Activated CD4-positive, alpha-beta T cell treated with anti-CD3 and anti-CD28 coated beads for 4 hours (primary cell): Measurements from ENCODE around the gene EHHADH.
"Not testable (repeated sequence)": the region's sequence is repeated elsewhere in the genome, so short reads cannot be mapped to it uniquely, and the experiment has no call there.

Experiments
- DNase-seq, 2 donors: peaks; one replicate each; pipeline ENCODE4 v3.0.0-alpha.2; 2020

The EHHADH gene

DNA sequence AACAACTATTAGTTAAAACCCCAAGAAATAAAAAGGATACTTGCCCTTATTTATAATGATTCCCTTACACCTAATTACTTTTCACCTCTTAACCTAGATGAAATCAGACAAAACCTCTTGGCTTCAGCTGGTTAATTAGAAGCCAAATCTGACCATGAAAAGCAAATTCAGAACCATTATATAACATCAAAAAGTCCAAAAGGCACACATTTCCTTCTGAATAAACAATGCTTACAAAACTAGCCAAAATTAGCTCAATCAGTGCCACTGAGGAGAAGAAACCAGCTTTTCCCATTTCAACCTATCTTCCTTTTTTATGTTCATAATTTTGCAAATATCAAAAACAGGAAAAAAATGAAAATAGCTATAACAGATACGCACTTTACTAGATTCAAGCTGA is 3.2 kb downstream of the EHHADH start:
- no peak for DNase-seq

DNA sequence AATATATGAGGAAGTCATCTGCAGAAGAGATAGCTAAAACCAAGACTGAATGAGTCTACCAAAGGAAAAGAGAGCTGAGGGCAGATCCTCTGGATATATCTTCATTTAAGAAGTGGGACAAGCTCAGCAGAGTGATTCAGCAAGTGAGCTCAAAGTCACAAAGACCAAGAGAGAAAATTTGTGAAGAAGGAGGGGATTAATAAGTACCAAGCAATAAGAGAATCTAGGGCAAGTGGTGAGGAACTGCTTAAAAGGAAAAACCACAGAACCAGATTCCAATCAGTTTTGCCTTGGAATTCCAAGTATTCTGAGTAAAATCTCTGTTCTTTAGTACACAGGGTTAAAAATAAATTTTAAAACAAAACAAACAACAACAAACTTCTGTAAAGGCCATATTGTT is 3.6 kb downstream of the EHHADH start:
- no peak for DNase-seq

DNA sequence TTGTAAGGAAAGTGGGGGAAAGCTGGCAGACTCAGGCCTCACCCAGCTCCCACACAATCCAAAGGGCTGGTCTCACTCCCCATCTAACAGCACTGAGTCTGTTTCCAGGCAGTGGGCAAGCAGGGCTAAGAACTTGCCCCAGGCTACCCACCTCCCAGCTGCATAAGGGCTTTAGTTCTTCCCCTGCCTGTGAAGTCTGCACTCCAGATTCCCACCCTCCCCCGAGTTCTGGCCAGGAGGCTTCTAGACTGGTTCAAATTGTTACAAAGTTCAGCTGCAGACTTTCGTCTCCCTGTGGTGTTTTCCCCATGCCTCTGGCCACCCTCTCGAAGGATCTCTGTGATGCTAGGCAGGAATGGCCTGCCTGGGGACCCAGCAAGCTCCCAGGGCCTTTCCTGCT is 11.2 kb downstream of the EHHADH start:
- DNase-seq = no peak

DNA sequence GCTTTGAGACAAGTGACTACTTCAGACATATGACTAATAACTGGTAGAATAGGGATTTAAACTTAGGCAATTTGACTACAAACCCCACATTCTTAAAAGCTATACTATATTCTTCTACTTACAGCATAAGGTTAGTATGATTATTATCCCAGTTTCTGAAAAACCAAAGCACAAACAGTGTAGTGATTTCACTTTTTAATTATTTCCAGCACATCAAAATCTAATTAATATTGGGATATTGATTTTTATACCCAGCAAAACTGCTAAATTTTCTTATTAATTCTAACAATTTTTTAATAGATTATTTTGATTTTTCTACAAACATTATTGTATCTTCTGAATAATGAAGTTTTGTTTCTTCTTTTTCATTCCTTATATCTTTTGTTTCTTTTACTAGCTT is 16.9 kb downstream of the EHHADH start:
- no peak for DNase-seq

DNA sequence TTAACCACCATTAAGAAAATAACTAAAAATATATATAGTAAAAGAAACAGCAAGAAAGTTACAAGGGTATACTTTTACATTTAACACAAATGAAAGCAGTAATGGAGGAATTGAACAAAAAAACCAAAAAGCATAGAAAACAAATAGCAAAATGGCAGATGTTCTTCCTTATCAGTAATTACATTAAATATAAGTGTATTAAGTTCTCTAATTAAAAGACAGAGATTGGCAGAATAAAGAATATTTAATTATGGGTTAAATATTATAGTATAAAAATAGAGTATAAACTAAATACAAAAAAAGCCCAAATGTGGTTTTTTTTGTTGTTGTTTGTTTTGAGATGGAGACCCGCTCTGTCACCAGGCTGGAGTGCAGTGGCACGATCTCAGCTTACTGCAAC is 20.5 kb downstream of the EHHADH start:
- no peak for DNase-seq

DNA sequence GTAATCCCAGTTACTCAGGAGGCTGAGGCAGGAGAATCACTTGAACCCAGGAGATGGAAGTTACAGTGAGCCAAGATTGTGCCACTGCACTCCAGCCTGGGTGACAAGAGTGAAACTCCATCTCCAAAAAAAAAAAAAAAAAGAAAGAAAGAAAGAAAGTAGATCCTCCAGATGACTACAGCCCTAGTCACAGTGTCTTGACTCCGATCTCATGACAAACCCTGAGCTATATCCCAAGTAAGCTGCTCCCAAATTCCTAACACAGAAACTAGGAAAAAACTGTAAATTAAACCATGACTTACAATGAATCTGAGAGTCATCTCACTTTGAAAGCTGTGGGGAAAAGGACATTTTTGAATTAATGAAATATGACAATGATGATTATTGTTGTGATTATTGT is 27.3 kb downstream of the EHHADH start:
- not testable (repeated sequence) for DNase-seq

DNA sequence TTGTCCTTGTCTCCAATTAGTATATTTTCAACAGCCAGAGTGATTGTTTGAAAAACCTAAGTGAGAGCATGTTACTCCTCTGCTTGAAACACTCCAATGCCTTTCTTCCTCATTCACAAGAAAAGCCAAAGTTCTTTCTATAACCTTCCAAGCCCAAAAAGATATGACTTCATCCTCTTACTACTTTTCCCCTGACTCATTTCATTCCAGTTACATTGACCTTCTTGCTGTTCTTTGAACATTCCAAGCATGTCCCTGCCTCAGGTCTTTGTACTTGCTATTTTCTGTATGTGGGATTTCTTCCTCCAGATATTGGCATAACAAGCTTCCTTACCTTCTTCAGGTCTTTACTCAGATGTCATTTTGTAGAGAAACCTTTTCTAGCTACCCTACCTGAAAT is 28.3 kb downstream of the EHHADH start:
- no peak for DNase-seq

DNA sequence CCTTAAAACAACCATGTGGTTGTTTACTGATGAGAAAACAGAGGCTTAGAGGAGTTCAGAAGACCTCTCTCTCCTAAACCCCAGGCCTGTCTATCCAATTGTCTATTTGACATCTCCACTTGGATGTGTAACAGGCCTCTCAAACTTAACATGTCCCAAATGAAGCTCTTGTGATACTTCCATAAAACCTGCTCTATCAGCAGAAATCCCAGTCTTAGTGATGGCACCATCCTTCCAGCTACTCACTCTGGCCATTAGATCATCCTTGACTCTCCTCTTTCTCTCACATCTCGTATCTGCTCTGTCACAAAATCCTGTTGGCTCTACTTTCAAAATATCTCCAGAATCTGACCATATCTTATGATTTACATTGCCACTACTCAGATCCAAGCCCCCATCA is 28.8 kb downstream of the EHHADH start:
- DNase-seq = no peak

DNA sequence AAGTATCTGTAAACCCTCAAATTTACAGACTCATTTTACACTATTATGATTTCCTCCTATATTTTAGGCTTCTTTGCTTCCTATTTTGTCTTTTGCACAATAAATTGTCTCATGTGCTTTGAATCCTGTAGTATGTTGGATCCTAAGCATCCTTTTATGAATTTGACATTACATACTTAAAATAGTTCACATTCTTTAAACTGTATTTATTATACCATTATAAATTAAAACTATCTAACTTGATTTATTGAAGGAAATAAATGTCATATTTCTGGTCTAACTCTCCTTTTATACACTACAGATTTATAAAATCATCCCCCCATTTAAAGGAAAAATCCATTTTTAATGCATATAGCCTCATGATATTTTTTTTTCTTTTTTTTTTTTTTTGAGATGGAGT is 32.6 kb downstream of the EHHADH start:
- no peak for DNase-seq

DNA sequence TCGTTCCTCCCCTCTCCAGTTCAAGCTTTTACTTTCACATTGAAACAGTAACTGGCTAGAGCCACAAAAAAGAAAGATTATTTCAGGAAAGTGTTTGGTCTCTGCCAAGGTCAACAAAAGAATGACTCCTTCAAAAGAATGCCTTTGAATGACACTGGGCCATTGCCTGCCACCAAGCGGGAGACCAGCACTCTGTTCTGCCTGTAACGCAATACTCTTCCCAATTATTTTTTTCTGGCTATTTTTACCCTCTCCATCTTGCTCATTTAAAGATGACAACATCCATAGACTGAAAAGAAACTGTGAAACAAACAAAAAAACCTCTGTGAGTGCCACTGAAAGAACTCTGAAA is 37.3 kb downstream of the EHHADH start:
- no peak for DNase-seq

DNA sequence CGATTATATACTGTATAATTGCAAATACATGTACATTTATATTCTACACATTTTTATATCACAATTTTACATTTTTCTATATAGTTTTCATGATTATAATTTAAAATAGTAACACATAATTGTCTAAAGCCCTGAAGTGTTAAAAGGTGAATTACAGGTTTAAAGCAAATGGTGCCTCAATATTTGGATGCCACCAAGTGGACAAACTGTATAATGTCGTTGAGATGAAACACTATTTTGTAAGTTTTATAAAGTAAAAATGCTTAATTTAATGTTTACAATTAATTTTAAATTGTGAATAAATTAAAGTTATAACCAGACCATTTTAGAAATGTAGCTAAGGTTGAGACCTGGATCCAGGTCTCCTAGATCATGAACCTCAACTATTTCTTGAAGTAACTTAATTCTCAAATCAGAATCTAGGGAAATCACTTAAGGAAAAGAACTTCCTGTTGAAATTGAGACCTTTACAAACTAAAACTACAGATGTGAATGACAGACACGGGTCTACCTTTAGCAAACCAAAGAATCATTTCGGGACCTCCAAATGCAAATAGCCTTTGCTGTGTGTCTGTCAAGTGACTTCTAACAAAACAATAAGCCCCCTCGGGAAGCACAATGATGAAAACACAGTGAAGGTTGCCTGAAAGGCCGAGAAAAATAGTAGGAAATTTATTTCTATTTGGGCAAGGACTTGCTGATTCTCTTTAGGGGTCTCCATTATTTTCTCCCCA is 37.8 kb downstream of the EHHADH start:
- no peak for DNase-seq

DNA sequence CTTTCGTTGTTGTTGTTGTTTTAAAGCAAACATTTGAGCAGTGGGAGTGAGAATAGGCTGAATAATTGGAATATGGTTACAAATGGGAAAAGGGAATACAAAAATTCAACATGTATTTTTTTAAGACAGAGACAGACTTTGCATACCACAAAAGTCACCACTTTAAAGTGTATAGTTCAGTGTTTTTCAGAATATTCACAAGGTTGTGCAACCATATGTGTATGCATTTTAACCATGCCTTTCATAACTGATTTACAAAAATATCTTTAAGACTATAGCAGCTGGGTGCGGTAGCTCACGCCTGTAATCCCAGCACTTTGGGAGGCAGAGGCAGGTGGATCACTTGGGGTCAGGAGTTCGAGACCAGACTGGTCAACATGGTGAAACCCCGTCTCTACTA is 41.3 kb downstream of the EHHADH start:
- DNase-seq = no peak

DNA sequence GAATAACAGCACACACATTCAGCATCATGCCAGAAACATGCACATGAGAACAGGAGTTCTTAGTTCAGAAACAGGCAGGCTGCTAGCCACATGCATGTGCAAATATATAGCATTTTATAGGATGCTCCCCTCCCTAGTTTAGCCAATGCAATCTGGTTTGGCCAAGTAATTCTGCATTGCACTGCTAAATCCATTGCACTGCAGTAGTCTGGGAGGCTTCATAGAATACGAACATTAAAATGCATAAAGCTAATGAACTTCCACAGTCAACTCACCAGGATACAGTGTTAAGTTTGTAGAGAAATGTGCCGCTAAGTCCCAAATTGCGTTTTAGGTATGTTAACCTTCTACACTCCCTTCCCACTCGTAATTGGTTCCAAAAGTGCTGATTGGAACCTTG is 41.8 kb downstream of the EHHADH start:
- DNase-seq = no peak

DNA sequence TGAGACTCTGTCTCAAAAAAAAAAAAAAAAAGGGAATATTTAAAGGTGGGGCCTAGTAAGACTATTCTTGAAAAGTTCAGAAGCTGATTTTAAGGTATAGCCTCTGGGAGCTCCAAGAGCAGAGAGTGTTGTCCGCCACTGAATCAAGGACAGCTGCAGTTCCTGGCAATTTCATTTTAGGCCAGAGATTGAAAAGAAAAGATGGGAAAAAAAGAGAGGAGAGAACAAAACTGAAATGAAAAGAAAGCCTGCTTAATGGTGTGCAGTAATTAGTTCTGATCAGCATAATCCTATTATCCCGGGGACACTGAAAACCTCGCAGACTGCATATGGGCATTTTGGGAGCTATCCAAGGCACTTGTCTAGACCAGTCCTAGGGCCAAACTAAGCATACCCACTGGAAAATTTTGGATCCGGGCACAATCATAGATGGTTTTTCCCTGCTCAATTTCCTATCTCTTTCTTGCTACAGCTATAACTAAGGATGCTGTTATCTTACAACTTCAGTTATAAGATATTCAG is 43.2 kb downstream of the EHHADH start:
- DNase-seq = no peak

DNA sequence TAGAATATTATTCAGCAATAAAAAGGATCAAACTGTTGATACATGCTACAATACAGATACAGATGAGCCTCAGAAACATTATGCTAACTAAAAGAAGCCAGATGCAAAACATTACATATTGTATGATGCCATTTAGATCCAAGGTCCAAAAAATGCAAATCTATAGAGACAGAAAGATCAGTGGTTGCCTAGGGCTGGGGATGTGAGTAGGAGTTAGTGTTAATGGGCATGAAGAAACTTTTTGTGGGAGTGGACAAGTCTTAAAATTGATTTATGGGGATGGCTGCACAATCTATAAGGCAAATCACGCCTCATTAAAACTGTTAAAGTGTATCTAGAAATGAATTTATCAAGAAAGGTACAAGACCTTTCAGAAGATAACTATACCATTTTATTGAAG is 45.0 kb downstream of the EHHADH start:
- no peak for DNase-seq

DNA sequence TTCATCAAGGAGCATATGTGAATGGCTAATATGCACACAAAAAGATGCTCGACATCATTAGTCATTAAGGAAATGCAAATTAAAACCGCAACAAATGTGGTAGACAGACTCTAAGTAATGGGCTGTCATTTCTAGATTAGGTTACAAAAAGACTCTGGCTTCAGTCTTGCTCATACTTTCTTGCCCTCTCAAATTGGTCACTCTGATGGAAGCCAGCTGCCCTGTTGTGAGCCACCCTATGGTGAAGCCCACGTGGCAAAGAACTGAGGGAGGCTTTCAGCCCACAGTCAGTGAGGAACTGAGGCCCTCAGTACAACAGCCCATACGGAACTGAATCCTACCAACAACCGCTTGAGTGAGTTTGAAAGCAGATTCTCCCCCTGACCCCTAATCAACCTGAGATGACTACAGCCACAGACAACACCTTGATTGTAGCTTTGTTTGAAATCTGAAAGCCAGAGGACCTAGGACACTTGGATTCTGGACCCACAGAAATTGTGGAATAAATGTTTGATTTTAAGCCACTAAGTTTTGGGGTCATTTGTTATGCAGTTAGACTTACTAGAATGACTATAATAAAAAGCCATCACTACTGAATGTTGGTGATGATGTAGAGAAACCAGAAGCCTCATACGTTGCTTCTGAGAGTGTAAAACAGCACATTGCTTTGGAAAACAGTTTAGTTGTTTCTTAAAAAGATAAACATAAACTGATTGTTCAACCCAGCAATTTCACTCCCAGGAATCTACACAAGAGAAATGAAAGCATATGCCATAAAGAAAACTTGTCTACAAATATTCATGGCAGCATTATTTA is 45.7 kb downstream of the EHHADH start:
- no peak for DNase-seq

DNA sequence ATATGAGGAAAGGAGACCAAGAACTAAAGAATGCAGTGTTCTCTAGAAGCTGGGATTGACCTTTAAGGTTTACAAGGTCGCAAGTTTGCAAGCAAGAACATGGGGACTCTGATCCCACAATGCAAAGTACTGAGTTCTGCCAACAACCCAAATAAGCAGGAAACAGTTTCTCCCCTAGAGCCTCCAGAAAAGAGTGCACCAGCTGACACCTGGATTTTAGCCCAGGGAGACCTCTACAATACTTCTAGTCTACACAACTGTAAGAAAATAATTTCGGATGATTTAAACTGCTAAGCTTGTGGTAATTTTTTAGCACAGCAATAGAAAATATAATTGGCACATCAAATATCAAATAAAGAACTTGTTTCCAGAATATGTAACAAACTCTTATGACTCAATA is 46.4 kb downstream of the EHHADH start:
- DNase-seq = no peak

DNA sequence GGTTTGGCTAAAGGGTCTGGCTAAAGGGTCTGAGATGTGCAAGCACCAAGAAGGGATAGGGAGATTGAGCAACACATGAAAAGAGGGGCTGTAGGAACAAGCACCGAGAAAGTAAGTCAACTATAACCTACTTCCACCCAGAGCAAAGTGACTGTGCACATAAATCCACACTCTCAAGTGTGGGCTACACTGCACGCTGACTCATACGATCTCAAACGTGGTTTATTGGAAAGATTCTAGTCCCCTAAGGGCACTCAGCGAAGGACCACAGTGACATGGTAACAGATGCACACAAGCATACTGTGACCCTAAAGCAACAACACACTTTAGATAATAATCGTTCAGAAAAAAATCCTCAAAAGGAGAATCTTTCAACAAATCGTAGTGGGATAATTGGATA is 48.0 kb downstream of the EHHADH start:
- DNase-seq = no peak

DNA sequence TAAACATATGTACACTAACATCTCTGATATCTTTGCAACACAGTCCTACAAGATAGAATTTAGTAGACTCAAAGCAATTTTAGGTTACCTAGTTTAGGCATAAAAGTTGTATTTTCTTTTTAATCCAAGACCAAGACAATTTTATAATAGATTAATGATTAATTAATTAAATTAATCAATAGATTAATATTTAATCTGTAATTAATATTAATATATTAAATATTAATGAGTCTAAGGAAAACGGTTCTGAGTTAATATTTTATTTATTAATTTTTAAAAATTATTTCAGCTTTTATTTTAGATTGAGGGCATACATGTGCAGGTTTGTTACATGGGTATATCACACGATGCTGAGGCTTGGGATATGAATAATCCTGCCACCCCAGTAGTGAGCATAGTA is 49.0 kb downstream of the EHHADH start:
- no peak for DNase-seq

DNA sequence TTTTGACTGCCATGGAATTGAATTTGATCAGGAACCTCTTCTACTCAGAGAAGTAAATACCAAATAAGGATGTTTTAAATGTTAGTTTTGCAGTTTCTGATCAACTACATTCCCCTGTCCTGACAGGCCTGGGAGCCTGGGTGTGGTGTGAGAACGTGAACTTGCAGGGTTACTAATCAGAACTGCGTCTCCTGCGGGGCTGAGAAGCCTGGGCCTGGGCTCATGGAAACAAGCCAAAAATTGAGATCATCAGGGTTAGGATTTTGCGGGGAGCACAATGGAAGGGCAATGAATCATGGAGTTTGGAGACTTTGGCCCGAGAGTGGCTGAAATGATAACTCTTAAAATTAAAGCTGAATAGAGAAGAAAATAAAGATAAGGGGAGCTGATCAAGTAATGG is 53.2 kb downstream of the EHHADH start:
- no peak for DNase-seq

DNA sequence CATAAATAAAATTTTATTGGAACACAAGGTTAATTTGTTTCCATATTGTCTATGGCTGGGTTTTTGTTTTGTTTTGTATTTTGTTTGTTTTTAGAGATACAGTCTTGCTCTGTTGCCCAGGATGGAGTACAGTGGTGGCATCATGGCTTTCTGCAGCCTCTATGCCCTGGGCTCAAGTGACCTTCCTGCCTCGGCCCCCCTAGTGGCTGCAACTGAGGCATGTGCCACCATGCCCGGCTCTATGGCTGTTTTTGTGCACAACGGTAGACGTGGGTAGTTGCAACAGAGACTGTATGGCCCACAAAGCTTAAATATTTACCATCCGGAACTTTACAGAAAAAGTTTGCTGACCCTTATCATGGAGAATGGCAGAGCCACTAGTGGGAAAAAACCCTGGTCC is 54.2 kb downstream of the EHHADH start:
- no peak for DNase-seq

DNA sequence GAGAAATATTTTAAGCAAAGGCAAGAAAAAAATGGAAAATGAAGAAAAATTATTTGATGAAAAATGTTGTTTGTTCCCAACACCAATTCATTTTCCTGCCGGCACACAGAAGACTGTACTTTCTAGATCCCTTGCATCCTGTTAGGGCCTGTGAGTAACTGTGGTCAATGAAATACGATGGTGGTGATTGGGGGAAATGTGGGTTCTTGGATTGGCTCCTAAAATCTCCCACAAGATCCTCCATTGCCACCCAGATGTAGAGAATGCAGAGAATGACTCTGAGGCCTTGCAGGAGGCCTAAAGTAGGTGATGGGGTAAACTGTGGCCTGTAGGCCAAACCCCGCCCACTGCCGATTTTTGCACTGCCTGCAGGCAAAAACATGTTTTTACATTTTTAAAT is 54.6 kb downstream of the EHHADH start:
- no peak for DNase-seq

DNA sequence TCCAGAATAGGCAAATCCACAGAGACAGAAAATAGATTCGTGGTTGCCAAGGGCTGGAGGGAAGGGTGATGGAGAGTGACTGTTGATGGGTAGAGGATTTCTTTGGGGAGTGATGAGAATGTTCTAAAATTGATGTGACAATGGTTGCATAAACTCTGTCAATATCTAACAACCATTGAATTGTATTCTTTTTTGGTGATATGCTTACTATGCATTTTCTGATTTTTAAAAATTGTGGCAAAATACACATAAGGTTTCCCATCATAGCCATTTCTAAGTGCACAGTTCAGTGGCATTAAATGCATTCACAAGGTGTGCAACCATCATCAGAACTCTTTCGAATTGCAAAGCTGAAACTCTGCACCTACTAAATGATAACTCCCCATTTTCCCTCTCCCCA is 56.8 kb downstream of the EHHADH start:
- no peak for DNase-seq

DNA sequence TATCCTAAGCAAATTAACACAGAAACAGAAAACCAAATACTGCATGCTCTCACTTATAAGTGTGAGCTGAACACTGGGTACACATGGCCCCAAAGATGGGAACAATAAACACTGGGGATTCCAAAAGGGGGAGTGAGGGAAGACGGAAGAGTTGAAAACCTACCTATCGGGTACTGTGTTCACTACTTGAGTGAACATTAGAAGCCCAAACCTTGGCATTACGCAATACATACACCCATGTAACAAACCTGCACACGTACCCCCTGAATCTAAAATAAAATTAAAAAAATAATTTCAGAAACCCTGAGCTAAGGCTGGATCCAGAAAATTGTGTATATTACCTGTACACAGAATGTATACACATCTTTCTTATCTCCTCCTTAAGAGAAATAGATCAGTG is 58.2 kb downstream of the EHHADH start:
- no peak for DNase-seq

DNA sequence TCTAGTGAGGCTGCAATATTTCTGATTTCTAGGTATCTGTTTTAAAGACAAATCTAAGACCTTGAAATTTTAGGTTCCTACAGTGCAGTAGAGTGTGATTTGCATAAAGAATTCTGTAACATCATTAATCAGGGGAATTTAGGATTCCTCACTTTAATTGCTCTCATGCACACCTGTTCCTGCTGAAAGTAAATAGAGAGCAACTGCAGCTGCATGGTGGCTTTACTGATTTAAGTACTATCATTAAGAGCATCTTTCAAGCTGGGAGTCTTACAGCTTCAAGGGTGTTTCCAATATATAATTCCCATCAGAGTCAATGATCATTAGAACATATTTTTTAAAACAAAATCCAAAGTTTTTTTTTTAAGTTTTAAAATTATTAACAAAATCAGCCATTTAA is 65.0 kb downstream of the EHHADH start:
- DNase-seq = no peak
